ENCODE measurements around the gene PREP. TPM values are rescaled to one million over a fixed set of nuclear protein-coding genes. Genes with fewer than 3 reads are reported as not detected.

PREP gene
- total RNA-seq, 1 donor from 2014 or later: 42.9 TPM

DNA sequence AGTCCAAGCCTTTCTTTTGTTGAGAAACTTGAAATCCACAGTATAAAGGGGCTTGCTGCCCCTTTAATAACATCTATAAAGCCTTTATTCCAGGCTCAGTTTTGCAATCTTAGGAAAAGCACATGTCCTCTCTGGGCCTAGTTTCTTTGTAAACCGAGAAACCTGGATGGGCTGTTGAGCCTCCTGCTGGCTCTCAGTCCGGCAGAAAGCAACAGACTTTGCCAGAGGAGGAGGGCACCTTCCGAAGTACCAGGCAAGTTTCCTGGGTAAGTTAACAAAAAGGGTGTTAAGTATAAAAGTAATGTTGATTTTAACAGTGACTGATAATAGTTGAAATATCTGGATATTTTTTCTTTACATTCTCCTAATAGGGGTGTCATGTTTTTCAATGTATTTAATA, 124.1 kb downstream of the PREP start:
- H3K4me3 Mint-ChIP-seq: no peak overlapping the region
- peaks cover 5% of the 10 kb centered on the region for H3K4me1 Mint-ChIP-seq
- DNase-seq (ENCODE audit: low read depth, low spot score): no peak
- H3K27ac Mint-ChIP-seq (ENCODE audit: unreplicated experiment): no peak overlapping the region
- peaks cover 32% of the 10 kb centered on the region for H3K36me3 Mint-ChIP-seq (ENCODE audit: low read depth)
- H3K27me3 Mint-ChIP-seq (ENCODE audit: low read depth): no peaks in the 10 kb centered on the region
- TF ChIP-seq, protein P1, sequence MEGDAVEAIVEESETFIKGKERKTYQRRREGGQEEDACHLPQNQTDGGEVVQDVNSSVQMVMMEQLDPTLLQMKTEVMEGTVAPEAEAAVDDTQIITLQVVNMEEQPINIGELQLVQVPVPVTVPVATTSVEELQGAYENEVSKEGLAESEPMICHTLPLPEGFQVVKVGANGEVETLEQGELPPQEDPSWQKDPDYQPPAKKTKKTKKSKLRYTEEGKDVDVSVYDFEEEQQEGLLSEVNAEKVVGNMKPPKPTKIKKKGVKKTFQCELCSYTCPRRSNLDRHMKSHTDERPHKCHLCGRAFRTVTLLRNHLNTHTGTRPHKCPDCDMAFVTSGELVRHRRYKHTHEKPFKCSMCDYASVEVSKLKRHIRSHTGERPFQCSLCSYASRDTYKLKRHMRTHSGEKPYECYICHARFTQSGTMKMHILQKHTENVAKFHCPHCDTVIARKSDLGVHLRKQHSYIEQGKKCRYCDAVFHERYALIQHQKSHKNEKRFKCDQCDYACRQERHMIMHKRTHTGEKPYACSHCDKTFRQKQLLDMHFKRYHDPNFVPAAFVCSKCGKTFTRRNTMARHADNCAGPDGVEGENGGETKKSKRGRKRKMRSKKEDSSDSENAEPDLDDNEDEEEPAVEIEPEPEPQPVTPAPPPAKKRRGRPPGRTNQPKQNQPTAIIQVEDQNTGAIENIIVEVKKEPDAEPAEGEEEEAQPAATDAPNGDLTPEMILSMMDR (conservative IDR thresholded peaks at IDR 0.05): no peak
- H3K9me3 Mint-ChIP-seq: no peaks in the 10 kb centered on the region

DNA sequence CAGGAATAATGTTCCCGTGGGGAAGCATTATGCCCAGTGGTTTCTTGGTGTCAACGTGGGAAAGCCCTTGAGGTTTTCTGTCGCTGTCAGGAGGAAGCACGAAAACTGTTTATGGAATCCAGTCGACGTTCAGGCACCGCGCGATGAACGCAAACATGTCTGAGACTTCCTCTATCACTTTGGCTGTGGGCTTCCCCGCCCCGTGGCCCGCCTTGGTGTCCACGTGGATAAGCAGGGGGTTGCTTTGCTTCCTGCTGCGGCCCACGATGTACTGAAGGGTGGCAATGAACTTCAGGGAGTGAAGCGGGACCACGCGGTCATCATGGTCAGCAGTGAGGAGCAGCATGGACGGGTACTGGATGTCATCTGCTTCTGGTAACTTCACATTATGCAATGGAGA, 124.8 kb downstream of the PREP start:
- Mint-ChIP-seq H3K27ac (ENCODE audit: unreplicated experiment) (no peak overlapping the region), H3K4me3 (no peak overlapping the region), H3K9me3 (no peaks in the 10 kb centered on the region), H3K27me3 (ENCODE audit: low read depth) (no peaks in the 10 kb centered on the region), H3K36me3 (ENCODE audit: low read depth) (peaks cover 30% of the 10 kb centered on the region), H3K4me1 (peaks cover 12% of the 10 kb centered on the region)
- no peak for DNase-seq (ENCODE audit: low read depth, low spot score)
- TF ChIP-seq, protein P1 (conservative IDR thresholded peaks at IDR 0.05): no peak

DNA sequence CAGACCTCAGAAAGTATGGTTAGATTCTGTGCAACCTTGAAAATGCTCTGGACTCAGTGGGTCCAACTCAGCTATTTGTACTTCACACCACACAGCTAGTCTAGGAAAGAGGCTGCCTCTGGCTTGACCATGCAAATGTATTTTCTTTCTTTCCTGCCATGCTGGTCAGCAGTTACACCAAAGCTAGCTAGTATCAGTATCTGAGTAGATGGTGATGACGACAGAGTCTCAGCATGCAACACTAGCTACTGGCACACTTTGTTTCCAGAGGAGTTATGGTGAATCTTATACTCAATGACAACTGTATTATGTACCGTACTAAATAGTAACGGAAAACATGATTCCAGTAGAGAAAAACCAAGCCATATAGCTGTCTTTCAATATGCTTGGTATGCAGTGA, 126.5 kb downstream of the PREP start:
- Mint-ChIP-seq H3K36me3 (ENCODE audit: low read depth) (peaks cover 23% of the 10 kb centered on the region), H3K27me3 (ENCODE audit: low read depth) (no peaks in the 10 kb centered on the region)
- TF ChIP-seq, protein P1 (conservative IDR thresholded peaks at IDR 0.05): no peak

DNA sequence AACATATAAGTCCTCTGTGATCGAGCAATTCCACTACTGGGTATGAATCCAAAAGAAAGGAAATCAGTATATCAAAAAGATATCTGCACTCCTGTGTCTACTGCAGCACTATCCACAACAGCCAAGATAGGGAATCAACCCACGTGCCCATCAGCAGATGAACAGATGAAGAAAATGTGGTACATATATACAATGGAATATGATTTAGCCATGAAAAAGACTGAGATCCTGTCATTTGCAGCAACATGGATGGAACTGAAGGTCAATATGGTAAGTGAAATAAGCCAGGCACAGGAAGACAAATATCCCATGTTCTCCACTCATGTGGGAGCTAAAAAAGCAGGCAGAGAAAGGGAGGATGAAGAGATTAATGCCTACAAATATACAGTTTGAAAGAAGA, 127.3 kb downstream of the PREP start:
- H3K27me3 Mint-ChIP-seq (ENCODE audit: low read depth): no peaks in the 10 kb centered on the region
- DNase-seq (ENCODE audit: low read depth, low spot score): no peak
- no peak overlapping the region for H3K4me3 Mint-ChIP-seq
- TF ChIP-seq, protein P1 (conservative IDR thresholded peaks at IDR 0.05): no peak
- no peak overlapping the region for H3K27ac Mint-ChIP-seq (ENCODE audit: unreplicated experiment)
- peaks cover 19% of the 10 kb centered on the region for H3K36me3 Mint-ChIP-seq (ENCODE audit: low read depth)
- H3K9me3 Mint-ChIP-seq: no peaks in the 10 kb centered on the region
- peaks cover 16% of the 10 kb centered on the region for H3K4me1 Mint-ChIP-seq

More for the DNA sequence above, 126.5 kb downstream of the PREP start:
- no peak overlapping the region for H3K4me3 Mint-ChIP-seq
- H3K9me3 Mint-ChIP-seq: no peaks in the 10 kb centered on the region
- peaks cover 16% of the 10 kb centered on the region for H3K4me1 Mint-ChIP-seq
- no peak overlapping the region for H3K27ac Mint-ChIP-seq (ENCODE audit: unreplicated experiment)
- DNase-seq (ENCODE audit: low read depth, low spot score): no peak

DNA sequence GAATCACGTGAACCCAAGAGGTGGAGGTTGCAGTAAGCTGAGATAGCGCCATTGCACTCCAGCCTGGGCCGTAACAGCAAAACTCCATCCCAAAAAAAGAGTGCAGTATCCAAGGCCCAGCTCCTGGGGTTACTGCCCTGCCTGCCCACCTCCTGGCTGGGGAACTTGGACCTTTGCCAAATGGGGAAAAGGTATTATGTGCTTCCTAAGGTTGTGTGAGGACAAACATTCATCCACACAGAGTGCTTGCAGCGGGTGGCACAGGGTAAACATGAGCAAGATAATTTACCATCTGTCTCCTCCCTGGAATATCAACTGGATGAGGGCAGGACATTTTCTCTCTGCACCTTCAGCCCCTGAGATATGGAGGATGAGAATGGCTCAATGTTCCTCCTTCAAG, 128.2 kb downstream of the PREP start:
- TF ChIP-seq, protein P1 (conservative IDR thresholded peaks at IDR 0.05): no peak
- Mint-ChIP-seq H3K36me3 (ENCODE audit: low read depth) (peaks cover 15% of the 10 kb centered on the region), H3K9me3 (no peaks in the 10 kb centered on the region), H3K4me3 (no peak overlapping the region), H3K4me1 (peaks cover 16% of the 10 kb centered on the region), H3K27me3 (ENCODE audit: low read depth) (no peaks in the 10 kb centered on the region), H3K27ac (ENCODE audit: unreplicated experiment) (no peak overlapping the region)
- no peak for DNase-seq (ENCODE audit: low read depth, low spot score)

DNA sequence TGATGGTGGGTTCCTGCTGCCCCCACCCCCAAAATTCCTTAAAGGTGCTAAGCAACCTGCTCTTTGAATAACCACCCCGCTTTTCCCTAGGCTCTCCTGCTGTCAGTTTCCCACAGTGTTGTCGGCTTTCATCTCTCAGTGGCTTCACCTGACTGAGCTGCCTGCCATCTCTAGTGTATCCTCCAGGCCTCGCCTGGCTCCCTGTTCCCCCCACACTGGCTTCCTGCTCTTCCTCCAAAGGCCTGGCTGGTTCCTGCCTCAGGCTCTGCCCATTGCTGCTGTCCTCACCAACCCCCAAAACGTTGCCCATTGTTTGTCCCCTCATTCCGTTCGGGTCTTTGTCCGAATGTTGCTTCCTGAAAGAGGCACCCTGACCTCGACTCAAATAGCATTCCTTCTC, 129.3 kb downstream of the PREP start:
- H3K27me3 Mint-ChIP-seq (ENCODE audit: low read depth): no peaks in the 10 kb centered on the region
- H3K36me3 Mint-ChIP-seq (ENCODE audit: low read depth): peaks cover 15% of the 10 kb centered on the region

More for the DNA sequence above, 129.3 kb downstream of the PREP start:
- no peaks in the 10 kb centered on the region for H3K9me3 Mint-ChIP-seq
- H3K4me3 Mint-ChIP-seq: no peak overlapping the region
- H3K4me1 Mint-ChIP-seq: peaks cover 16% of the 10 kb centered on the region
- TF ChIP-seq, protein P1 (conservative IDR thresholded peaks at IDR 0.05): no peak
- H3K27ac Mint-ChIP-seq (ENCODE audit: unreplicated experiment): peak overlapping the region; percentile 51
- DNase-seq (ENCODE audit: low read depth, low spot score): no peak

All from neural crest cell (in vitro differentiated cells).